GM18508 (cell line): ENCODE data around the gene BABAM2.

Experiments used
- ATAC-seq: cut with Tn5 transposase; IDR thresholded peaks from one replicate; pipeline ENCODE4 v1.9.1; 2021; ENCODE audit warnings: moderate number of reproducible peaks; ENCODE audit not compliant: insufficient read depth, unreplicated experiment

The BABAM2 gene

DNA sequence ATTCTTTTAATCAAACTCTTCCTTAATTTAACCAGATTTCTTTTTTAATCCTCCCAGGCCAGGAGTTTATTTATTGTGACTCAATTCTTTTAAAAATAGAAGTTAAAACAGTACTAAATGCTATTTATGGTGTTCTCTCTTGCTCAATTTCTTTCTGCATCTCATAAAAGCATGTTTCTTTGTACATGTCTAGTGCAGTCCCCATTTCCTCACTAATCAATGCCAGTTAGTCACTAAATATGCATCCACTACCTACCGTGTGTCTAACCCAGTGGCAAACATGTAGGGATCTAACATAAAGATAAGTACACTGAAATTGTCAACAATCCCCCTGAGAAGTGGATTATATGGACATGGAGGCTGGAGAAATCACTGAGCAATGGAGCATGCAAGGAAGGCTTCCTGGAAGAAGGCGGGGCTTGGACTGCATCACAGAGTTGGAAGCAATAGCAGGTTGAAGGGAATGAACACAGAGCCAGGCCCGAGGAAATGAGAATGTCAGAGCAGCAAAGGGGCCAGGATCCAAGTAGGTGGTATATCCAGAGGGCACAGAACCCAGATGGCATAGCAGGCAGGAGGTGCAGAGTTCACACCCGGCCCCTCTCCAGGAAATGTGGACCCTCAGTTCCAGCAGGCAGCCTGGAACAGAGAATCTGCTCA lies 396.9 kb downstream of the BABAM2 start:
- no peak for ATAC-seq

DNA sequence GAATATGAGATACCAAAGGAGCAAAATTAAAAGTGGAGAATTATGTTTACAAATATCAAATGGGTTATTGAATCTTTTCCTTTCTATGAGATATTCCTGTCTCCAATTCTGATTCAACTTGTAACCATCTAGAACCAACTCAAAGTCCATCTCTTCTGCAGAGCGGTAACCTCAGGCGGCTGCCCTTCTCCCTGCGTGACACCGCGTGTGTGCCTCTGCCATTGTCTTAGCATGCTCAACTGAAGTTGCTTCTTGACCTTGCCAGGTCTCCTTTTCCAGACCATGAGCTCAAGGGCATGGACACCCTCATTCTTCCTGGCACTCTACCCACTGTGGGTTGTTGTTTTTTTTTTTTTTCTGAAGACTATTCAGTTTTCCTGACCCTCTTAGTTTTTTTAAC lies 398.1 kb downstream of the BABAM2 start:
- no peak for ATAC-seq

DNA sequence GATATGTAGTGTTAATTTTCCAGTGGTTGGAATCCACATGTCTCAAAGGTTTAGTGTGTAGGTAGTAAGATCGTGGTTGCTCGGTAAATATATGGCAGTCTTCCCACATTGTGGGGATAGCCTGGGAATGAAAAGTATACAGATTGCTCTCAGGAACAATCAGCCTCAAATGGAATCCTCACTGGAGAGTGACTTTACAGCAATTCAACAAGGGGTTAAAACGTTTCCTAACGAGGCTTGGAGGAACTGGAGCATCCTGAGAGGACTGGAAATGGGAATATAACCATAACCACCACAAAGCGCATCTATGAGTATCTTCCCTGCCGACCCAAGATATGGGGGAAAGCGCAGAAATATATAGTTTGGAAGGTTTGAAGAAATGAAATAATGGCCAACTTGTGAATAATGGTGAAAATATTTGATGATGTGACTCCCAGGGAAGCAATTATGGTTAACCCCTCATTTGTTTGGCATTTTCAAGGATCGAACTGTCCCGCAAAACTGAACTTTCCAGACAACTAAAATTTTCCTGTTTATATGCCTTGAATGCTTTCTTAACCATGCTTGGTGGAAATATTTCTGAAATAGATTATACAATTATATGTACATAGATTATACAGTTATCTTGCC lies 401.4 kb downstream of the BABAM2 start:
- ATAC-seq, result no peak

DNA sequence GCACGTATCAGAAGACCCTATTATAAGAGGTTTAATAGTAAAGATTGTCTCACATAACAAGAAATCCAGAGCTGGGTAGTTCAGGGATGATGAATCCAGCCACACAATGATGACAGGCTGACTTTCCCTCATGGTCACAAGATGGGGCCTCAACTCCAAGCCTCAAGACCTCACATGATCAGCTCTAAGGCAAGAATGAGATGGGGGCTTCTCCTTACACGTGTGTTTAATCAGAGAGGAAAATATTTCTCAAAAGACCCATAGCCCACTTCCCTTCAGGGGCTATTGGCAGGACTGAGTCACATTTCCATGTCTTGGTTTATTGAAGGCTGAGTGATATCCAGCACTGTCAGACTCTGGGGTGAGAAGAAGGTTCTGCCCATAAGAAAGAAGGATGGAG lies 402.0 kb downstream of the BABAM2 start:
- ATAC-seq, result no peak

DNA sequence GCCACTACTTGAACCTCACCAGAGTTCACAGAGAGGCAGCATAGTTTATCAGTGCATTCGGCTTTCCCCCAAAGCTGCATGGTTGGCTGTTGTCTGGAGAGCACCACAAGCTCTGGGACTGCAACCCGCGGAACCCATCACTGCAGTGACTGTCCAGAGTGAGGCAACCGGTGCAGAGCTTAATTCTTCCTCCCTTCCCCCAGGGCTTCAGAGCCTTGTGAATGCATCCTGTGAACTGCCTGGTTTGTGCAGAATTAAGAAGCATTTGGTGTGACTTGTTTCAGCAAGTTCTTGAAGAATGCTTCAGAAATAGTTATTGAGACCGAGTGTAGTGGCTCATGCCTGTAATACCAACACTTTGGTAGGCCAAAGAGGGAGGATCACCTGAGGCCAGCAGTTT lies 402.9 kb downstream of the BABAM2 start:
- no peak for ATAC-seq

DNA sequence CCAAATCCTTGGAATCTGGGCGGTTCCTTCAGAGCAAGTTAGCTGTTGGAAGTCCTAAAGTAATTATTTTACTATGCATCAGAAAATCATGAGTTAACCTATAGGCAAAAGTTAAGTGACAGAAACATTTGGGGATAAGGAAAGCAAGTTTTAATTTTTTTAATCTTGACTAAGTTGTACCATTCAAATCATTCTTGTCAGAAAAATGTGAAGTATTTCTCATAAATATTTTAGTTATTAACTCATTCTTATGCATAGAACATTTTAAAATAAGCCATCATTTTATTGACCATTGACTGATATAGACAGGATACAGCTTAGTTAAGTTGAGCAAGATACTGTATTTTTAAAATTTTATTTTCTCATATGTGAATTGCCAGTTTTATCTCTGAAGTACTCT lies 403.9 kb downstream of the BABAM2 start:
- no peak for ATAC-seq

DNA sequence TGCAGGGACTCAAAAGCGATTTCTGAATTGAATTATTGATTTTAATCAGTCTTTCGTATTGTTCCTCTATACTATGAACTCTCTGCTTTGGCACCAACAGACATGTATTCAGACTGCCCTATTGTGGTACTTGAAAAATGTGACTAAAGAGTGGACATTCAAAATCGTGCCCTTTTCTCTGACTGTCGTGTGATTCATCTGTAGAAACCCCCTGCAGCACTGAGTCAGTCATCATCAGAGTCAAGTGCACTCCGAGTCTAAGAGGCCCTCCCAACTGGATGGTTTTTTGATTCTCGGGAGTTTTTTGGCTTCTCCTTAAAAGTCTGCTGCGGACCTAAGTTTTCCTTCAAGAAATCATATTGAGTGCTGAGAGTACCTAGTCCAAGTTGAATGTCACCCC lies 405.7 kb downstream of the BABAM2 start:
- no peak for ATAC-seq

DNA sequence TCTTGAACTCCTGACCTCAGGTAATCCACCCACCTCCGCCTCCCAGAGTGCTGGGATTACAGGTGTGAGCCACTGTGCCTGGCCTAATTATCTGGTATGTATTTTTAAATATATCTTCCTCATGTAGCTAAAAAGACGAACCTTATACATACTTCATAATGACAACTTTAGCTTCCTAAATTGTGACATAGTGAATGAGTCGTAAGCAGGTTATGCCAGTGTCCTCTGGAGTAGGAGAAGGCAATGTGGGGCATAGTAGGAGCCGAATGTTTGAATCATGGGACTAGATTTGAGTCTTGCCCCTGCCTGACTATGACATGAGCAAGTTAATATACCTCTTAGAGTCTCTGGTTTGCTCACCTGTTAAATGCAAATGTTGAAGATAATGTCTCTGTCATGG lies 406.4 kb downstream of the BABAM2 start:
- no peak for ATAC-seq

DNA sequence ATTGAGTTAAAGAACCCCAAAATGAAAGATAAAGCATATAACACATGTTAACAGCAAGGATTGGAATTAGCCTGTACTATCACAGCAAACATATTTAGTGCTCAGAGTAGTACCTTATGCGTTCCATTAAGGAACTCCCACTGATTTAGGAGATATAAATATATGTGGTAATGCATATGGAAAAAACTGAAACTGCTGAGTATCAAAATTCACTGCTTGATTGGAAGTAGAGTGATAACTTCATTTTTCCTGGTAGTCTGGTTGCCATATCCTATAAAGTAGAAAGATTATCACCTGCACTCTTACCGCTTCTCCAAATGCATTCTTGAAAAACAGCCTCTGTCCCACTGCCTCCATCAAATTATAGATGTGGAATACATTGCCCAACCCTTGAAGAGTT lies 407.0 kb downstream of the BABAM2 start:
- ATAC-seq, result no peak

DNA sequence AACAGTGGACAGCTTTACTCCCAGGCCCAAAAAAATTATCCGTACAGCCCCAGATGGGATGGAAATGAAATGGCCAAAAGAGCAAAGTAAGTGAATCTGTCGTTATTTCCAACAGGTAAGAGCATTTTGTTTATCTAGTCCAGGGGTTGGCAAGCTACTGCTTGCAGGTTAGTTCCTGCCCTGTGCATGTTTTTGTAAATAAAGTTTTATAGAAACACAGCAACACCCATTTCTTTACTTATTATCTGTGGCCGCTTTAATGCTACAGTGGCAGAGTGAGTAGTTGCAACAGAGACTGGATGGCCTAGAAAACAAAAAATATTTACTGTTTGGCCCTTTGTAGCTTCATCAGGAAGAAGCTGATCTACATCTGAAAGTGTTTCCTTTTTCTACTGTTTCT lies 407.9 kb downstream of the BABAM2 start:
- ATAC-seq, result no peak

DNA sequence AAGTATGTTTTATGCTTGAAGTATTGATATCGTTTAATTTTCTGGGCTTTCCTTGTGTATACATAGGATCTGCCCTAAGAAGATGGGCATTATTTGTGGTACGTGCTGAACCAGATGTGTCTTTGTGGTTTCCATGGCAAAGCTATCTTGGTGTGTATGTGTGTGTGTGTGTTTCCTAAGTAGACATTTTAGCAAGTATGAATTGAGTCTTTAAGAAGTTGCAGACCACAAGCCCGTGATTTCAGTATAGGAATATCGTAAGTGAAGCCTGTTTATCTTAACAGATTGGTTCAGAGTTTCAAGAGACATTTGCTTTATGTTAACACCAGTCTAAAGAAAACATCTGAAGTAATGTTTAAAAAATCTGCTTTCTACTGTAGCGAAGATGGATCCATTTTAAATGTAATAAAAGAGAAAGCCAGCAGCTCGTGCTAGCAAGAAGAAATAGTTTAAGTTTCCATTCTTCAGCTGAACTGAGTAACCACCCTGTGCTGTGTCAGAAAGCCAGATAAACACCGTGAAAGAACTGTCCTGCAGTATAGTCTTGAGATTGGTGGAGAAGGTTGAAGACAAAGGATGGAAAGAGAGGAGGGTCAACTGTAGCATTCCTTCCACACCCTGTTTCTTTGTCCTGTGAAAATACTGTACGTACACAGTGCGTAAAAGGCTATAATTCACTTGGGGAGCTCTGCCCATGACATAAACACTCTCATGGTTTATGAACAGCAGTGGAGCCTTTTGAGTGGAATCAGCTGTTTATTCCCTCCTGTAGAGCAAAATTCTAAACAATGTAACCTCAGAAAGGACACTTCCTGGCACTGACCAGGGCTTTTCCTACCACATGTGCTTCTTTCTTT lies 410.2 kb downstream of the BABAM2 start:
- ATAC-seq, result no peak

DNA sequence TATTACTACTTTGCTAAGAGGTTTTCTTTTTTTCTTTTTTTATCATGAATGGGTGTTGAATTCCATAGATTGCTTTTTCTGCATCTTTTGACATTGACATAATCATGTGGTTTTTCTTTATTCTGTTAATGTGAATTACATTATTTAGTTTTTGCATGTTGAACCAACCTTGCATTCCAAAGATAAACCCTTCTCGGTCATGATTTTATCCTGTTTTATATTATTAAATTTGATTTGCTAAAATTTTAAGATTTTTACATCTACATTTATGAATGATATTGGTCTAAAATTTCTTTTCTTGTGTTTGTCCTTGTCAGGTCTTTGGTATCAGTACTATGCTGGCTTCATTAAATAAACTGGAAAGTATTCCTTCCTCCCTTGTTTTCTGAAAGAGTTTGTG lies 414.7 kb downstream of the BABAM2 start:
- ATAC-seq, result no peak

DNA sequence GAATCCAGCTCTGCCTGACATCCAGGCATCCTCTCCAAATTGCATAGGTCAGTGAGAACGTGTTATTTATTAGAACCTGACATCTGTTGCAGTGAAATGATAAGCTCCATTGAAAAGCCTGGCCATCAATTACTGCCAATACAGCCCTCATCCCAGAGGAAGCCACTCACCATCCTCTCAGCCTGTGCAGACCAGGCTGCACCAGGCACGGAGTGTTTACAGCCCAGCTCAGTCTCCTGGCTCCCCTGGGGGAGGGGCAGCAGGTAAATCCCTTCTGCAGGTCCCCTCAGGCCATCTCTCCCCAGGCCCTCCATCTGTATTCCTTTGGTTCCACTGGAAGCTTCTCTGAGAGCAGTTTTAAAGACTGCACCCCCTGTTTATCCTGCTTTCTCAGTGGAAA lies 419.6 kb downstream of the BABAM2 start:
- ATAC-seq, result no peak

DNA sequence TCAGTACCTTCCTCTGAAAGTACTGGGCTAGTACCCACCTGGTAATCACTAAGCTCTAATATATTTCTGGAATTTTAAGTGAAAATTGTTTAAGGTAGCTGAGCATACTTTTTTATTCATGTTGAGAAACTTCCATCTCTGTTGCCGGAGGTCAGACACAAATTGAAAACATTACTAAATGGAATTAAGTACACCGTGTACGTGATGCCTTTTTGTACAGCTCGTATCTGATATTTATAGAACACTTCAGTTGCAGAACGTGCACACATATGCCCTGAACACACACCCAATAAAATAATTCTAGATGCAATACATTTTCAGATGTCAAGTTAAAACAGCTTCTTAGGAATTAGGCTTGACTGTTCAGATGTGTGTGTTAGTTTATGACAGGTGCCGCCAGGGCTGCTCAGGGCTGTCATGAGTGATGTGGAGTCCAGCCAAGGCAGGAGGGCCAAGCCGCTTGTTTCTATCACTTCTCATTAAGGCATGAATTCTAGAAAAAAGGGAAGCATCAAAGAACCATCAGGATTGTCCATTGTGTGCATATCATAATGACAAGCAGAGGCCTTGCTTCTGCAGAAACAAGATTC lies 421.2 kb downstream of the BABAM2 start:
- ATAC-seq, result no peak

DNA sequence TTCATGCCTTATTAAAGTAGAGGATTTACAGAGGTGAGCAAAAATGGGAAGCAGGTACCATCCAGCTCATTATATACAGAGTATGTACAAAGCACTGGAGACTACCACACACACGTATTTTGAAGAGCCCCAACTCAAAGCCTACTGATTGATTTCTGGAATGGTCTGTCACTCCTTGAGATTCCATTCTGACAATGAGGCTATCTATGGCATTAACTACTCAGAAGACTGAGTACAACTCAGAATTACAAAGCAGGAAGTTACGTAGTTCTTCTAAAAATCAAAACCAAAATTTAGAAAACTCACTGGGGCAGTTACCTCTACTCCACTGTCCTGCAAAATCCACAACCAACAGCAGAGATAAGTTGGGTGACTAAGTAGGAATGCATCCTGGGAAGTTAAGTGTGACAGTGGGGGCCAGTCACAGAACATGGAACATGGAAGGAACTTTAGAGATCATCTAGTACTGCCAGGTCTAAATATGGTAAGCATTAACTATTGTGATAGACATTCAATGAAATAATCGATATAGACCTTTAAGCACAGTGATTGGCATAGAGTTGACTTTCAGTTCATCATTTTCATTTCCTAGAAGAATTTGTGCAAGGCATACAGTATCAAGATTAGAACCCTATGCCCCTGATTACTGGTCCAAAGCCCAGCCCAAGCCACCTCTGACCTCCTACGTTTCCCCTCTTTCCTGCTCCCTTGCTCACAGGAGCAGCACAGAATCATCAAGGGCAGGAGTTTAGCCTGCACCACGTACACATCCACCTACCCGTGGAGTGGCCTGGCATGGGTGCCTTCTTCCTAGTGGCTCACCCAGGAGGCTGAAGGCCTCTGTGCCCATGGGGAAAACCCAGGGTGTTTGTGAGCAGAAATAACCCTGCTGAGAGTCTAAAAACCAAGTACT lies 422.0 kb downstream of the BABAM2 start:
- ATAC-seq, result no peak

DNA sequence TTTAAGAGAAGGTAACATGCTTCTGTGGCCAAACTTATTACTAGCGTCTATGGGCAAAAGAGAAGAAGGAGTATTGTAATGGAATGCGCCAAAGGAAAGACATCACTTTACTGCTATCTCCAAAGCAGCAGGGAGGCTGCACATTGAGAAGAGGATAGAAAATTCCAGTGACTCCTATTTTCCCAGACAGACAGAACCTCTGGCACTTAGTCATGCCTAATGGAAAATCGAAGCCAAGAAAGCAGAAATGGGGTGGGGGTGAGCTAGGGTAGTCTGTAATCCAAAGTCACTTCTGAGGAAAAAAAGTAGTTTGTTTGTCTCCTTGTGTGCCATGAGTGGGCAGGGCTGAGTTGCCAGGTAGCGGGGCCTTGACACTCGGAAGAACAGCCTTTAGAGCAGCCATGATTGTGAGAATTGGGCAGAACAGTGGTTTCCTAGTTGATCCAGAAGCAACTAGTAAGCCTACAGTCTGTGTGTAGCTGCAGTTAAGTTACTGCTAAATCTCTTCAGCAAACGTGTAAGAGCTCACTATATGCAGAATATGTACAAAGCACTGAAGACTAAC lies 422.8 kb downstream of the BABAM2 start:
- no peak for ATAC-seq

DNA sequence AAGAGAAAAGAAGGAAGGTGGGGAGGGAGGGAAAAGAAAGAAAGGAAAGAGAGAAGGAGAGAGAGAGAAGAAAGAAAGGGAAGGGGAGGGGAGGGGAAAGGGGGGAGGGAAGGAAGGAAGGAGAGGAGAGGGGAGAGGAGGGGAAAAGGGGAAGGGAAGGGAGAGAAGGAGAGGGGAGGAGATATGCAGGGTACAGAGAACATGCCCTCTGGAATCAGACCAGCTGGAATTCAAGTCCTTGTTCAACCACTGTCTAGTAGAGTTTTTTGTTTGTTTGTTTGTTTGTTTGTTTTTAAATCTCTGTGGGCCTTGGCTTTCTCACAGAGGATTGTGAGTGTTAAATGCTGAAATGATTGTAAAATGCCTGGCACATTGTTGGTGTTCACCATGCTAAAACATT lies 424.4 kb downstream of the BABAM2 start:
- ATAC-seq, result no peak

DNA sequence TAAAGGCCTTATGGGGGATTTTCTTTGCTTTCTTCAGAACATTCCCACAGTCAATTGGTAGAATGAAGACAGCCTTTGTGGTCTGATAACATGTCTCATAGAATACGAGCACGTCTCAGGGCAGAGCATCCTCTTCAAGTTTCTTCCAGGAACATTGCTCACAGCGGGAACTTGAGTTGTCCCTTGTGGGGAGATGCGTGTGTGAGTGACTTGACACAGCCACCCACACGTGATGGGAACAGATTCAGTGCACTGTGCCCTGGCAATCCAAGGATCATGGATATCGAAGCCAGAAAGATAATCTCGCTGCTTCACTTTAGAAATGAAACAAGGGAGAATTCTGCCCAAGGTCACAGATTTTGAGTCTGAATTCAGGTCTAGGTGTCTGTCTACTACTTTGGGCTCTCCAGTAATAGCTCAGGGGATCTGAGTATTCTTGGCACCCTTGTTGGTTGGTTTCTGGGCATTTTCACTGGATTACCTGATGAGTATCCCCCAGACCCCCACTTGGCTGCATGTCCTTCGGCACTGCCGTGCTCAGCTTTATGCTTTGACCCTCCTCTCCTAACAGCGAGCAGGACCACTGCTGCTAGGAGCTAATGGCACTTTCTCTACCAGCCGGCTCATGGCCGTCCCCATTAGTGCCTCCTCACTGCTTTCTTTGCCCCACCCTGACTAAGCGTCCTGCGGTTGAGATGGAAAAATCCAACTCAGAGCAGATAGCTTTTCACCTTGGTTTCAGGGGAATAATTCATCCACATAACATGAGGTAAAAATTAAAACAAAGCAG lies 426.2 kb downstream of the BABAM2 start:
- ATAC-seq, result no peak

DNA sequence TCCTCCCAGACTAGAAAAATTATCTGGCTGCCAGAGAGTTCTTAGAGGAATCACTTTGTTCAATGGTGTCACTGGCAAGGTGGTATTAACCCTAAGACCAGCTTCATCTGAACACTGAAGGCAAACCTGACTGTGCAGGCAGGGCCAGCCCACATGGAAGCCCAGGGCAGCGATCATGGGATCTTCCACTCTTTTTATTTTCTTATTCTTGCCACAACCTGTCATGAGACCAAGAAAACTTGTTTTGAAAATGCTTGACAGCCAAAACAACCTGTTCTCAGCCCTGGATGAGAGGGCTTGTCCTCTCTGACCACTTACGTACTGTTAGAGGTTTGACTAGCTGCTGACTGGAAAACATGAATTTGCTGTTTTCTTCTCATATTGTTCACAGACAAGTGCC lies 426.9 kb downstream of the BABAM2 start:
- no peak for ATAC-seq
